Activated CD4-positive, alpha-beta T cell treated with anti-CD3 and anti-CD28 coated beads for 1 hour (primary cell): ENCODE measurements around the gene ZNF133.
"Not testable (repeated sequence)": the region's sequence is repeated elsewhere in the genome, so short reads cannot be mapped to it uniquely, and the experiment has no call there.

Experiments
- DNase-seq: peaks from one replicate; pipeline ENCODE4 v3.0.0-alpha.2; 2020

Gene ZNF133

GRCh38 chr20:18287546-18287914 lies 797 bp upstream of the ZNF133 start:
- DNase-seq: no peak

- DNase-seq: no peak
Observed at GRCh38 chr20:18288749-18289267, 481 bp downstream of the ZNF133 start.

- DNase-seq: no peak
Observed at GRCh38 chr20:18289306-18289705, 979 bp downstream of the ZNF133 start.

- no peak for DNase-seq
Observed at GRCh38 chr20:18299364-18299763, 11.0 kb downstream of the ZNF133 start.

GRCh38 chr20:18304618-18305017 lies 16.3 kb downstream of the ZNF133 start:
- DNase-seq: no peak

- DNase-seq: no peak
Observed at GRCh38 chr20:18307301-18307700, 19.0 kb downstream of the ZNF133 start.

GRCh38 chr20:18310051-18310450 lies 21.7 kb downstream of the ZNF133 start:
- DNase-seq: no peak

GRCh38 chr20:18310592-18310991 lies 22.3 kb downstream of the ZNF133 start:
- DNase-seq: no peak

GRCh38 chr20:18312723-18313122 lies 24.4 kb downstream of the ZNF133 start:
- DNase-seq: no peak

GRCh38 chr20:18313411-18313810 lies 25.1 kb downstream of the ZNF133 start:
- DNase-seq: no peak

GRCh38 chr20:18314786-18315406 lies 26.6 kb downstream of the ZNF133 start:
- no peak for DNase-seq

GRCh38 chr20:18316166-18316565 lies 27.8 kb downstream of the ZNF133 start:
- no peak for DNase-seq

GRCh38 chr20:18321316-18321715 lies 33.0 kb downstream of the ZNF133 start:
- no peak for DNase-seq

GRCh38 chr20:18321976-18322950 lies 33.9 kb downstream of the ZNF133 start:
- no peak for DNase-seq

- DNase-seq: no peak
Observed at GRCh38 chr20:18323705-18324104, 35.4 kb downstream of the ZNF133 start.

- DNase-seq: no peak
Observed at GRCh38 chr20:18324596-18325089, 36.3 kb downstream of the ZNF133 start.

- no peak for DNase-seq
Observed at GRCh38 chr20:18326990-18327389, 38.7 kb downstream of the ZNF133 start.

- no peak for DNase-seq
Observed at GRCh38 chr20:18331694-18332093, 43.4 kb downstream of the ZNF133 start.

- DNase-seq: not testable (repeated sequence)
Observed at GRCh38 chr20:18349749-18350148, 61.4 kb downstream of the ZNF133 start.

GRCh38 chr20:18359854-18360253 lies 71.5 kb downstream of the ZNF133 start:
- no peak for DNase-seq

- no peak for DNase-seq
Observed at GRCh38 chr20:18360635-18361034, 72.3 kb downstream of the ZNF133 start.

- no peak for DNase-seq
Observed at GRCh38 chr20:18361678-18362077, 73.4 kb downstream of the ZNF133 start.

GRCh38 chr20:18362916-18363315 lies 74.6 kb downstream of the ZNF133 start:
- no peak for DNase-seq

GRCh38 chr20:18363708-18364107 lies 75.4 kb downstream of the ZNF133 start:
- no peak for DNase-seq
